Subcutaneous abdominal adipose tissue (tissue), 5 donors: ENCODE data around the gene LRRC8D.
"Not testable (repeated sequence)": the region's sequence is repeated elsewhere in the genome, so short reads cannot be mapped to it uniquely, and the experiment has no call there.

ENCODE experiments used
- H3K27ac ChIP-seq: one replicate; pipeline ENCODE4 v1.7.0; 2013; ENCODE audit warnings: low read depth, mild to moderate bottlenecking, inconsistent platforms, low read length, moderate library complexity
- H3K27me3 ChIP-seq, 5 donors: one replicate each; pipeline ENCODE4 v1.7.0; 2013; ENCODE audit warnings: low read length in 5 of 5, inconsistent platforms in 1 of 5; ENCODE audit not compliant: control insufficient read depth in 5 of 5, insufficient read depth in 4 of 5
- H3K36me3 ChIP-seq, 5 donors: one replicate each; pipeline ENCODE4 v1.7.0; 2013; ENCODE audit warnings: low read length in 5 of 5; ENCODE audit not compliant: control insufficient read depth in 5 of 5, insufficient read depth in 5 of 5
- H3K4me1 ChIP-seq, 5 donors: one replicate each; pipeline ENCODE4 v1.7.0; 2013; ENCODE audit warnings: low read length in 5 of 5, mild to moderate bottlenecking in 3 of 5, moderate library complexity in 1 of 5; ENCODE audit not compliant: control insufficient read depth in 5 of 5, insufficient read depth in 5 of 5
- H3K4me3 ChIP-seq, 5 donors: one replicate each; pipeline ENCODE4 v1.7.0; 2013; ENCODE audit warnings: low read length in 5 of 5, low read depth in 1 of 5
- H3K9ac ChIP-seq, 5 donors: one replicate each; pipeline ENCODE4 v1.7.0; 2013; ENCODE audit warnings: low read length in 5 of 5, mild to moderate bottlenecking in 4 of 5, moderate library complexity in 3 of 5
- H3K9me3 ChIP-seq, 5 donors: one replicate each; pipeline ENCODE4 v1.7.0; 2013; ENCODE audit warnings: low read length in 5 of 5; ENCODE audit not compliant: control insufficient read depth in 5 of 5
- donor health status: healthy.
- donor health status: healthy.
- donor health status: healthy.
- donor health status: healthy.
- donor health status: healthy.

LRRC8D gene

GRCh38 chr1:89923517-89923916 is 102.7 kb downstream of the LRRC8D start:
- Histone ChIP-seq H3K27me3 (no peaks in the 10 kb centered on the region), H3K9ac (no peak overlapping the region), H3K9me3 (peaks cover 0 to 3% (median 0%) of the 10 kb centered on the region in 5 donors), H3K36me3 (peaks cover 0 to 7% (median 0%) of the 10 kb centered on the region in 5 donors), H3K4me1 (no peaks in the 10 kb centered on the region), H3K27ac (no peak overlapping the region), H3K4me3 (no peak overlapping the region)

- not testable (repeated sequence) for H3K27ac ChIP-seq, H3K9me3 ChIP-seq, H3K4me1 ChIP-seq, H3K4me3 ChIP-seq, H3K9ac ChIP-seq, H3K36me3 ChIP-seq, H3K27me3 ChIP-seq
Observed at GRCh38 chr1:89924075-89924474, 103.2 kb downstream of the LRRC8D start.

- H3K9me3 ChIP-seq = peaks cover 0 to 3% (median 0%) of the 10 kb centered on the region in 5 donors
- no peaks in the 10 kb centered on the region for H3K27me3 ChIP-seq
- H3K4me3 ChIP-seq = no peak overlapping the region
- H3K36me3 ChIP-seq = peaks cover 0 to 7% (median 0%) of the 10 kb centered on the region in 5 donors
- no peaks in the 10 kb centered on the region for H3K4me1 ChIP-seq
- no peak overlapping the region for H3K9ac ChIP-seq
- H3K27ac ChIP-seq = no peak overlapping the region
Observed at GRCh38 chr1:89927049-89927448, 106.2 kb downstream of the LRRC8D start.

GRCh38 chr1:89927478-89927877 is 106.6 kb downstream of the LRRC8D start:
- H3K9me3 ChIP-seq = peaks cover 0 to 3% (median 0%) of the 10 kb centered on the region in 5 donors
- peaks cover 0 to 7% (median 0%) of the 10 kb centered on the region in 5 donors for H3K36me3 ChIP-seq
- H3K9ac ChIP-seq = no peak overlapping the region
- H3K4me1 ChIP-seq = no peaks in the 10 kb centered on the region
- H3K4me3 ChIP-seq = no peak overlapping the region
- H3K27me3 ChIP-seq = no peaks in the 10 kb centered on the region
- H3K27ac ChIP-seq = no peak overlapping the region

GRCh38 chr1:89928506-89928905 is 107.7 kb downstream of the LRRC8D start:
- Histone ChIP-seq H3K36me3 (peaks cover 6 to 13% (median 6%) of the 10 kb centered on the region in 5 donors), H3K27ac (no peak overlapping the region), H3K9ac (no peak overlapping the region), H3K9me3 (peaks cover 0 to 2% (median 0%) of the 10 kb centered on the region in 5 donors), H3K4me1 (no peaks in the 10 kb centered on the region), H3K27me3 (no peaks in the 10 kb centered on the region), H3K4me3 (no peak overlapping the region)

- H3K9ac ChIP-seq = no peak overlapping the region
- H3K27me3 ChIP-seq = no peaks in the 10 kb centered on the region
- no peaks in the 10 kb centered on the region for H3K9me3 ChIP-seq
- peaks cover 11 to 20% (median 16%) of the 10 kb centered on the region in 5 donors for H3K36me3 ChIP-seq
- no peak overlapping the region for H3K27ac ChIP-seq
- H3K4me1 ChIP-seq = no peaks in the 10 kb centered on the region
- H3K4me3 ChIP-seq = no peak overlapping the region
Observed at GRCh38 chr1:89929467-89930063, 108.7 kb downstream of the LRRC8D start.

- no peak overlapping the region for H3K4me3 ChIP-seq
- peaks cover 11 to 29% (median 19%) of the 10 kb centered on the region in 5 donors for H3K36me3 ChIP-seq
- H3K4me1 ChIP-seq = no peaks in the 10 kb centered on the region
- H3K9me3 ChIP-seq = no peaks in the 10 kb centered on the region
- H3K27me3 ChIP-seq = no peaks in the 10 kb centered on the region
- no peak overlapping the region for H3K9ac ChIP-seq
- H3K27ac ChIP-seq = no peak overlapping the region
Observed at GRCh38 chr1:89930579-89930978, 109.7 kb downstream of the LRRC8D start.

- Histone ChIP-seq H3K27me3 (no peaks in the 10 kb centered on the region), H3K9me3 (no peaks in the 10 kb centered on the region), H3K36me3 (peaks cover 11 to 29% (median 19%) of the 10 kb centered on the region in 5 donors), H3K4me3 (no peak overlapping the region), H3K4me1 (no peaks in the 10 kb centered on the region), H3K27ac (no peak overlapping the region), H3K9ac (no peak overlapping the region)
Observed at GRCh38 chr1:89931964-89932363, 111.1 kb downstream of the LRRC8D start.

- Histone ChIP-seq H3K9me3 (no peaks in the 10 kb centered on the region), H3K36me3 (peaks cover 11 to 29% (median 19%) of the 10 kb centered on the region in 5 donors), H3K27me3 (no peaks in the 10 kb centered on the region), H3K27ac (no peak overlapping the region), H3K4me3 (no peak overlapping the region), H3K4me1 (no peaks in the 10 kb centered on the region), H3K9ac (no peak overlapping the region)
Observed at GRCh38 chr1:89932598-89933364, 111.9 kb downstream of the LRRC8D start.

- H3K36me3 ChIP-seq = peaks cover 11 to 29% (median 21%) of the 10 kb centered on the region in 5 donors
Observed at GRCh38 chr1:89934461-89934860, 113.6 kb downstream of the LRRC8D start.

More at GRCh38 chr1:89934461-89934860, 113.6 kb downstream of the LRRC8D start:
- Histone ChIP-seq H3K27ac (no peak overlapping the region), H3K27me3 (no peaks in the 10 kb centered on the region), H3K9ac (no peak overlapping the region), H3K4me3 (no peak overlapping the region), H3K4me1 (peaks cover 0 to 3% (median 0%) of the 10 kb centered on the region in 5 donors), H3K9me3 (no peaks in the 10 kb centered on the region)
